ENCODE measurements around the gene PGF.
A peak's percentile ranks its signal among the peaks of the same experiment; 100 is the strongest.

Gene PGF

DNA sequence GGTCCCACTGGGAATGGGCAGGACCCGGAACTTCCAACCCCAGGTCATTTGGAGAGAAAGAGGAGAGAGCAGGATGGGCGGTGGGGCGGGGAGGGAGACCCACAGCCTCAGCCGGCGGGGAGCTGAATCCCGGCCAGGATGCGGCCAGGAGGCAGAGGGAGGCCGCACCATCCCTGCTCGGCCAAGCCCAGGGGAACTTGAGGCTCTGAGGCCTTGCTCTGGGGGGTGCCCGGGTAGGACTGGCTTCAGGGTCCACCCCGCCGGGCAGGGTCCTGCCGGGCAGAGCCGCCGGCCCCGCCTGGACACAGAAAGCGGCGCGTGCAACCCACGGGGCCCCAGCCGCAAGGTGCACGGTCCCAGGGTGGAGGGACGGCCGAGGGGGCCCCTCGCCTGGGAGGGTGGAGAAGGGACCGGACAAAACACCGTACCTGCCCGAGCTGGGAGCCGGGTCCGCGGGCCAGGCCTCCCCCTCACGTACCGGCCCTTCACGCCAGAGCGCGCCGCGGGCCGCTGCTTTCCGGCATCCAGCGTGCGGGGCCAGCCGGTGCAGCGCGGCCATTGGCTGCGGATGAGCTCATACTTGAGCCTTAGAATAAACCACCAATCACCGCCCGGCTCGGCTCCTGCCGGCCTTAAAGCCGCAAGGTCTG lies 32.5 kb downstream of the PGF start, which contains the start of gene RPS6KL1:
Gene RPS6KL1 (minus strand): TSS at position 509 of the 650 bp plus-strand sequence. CDS start 1,719 bp downstream, outside the sequence.
- FAIRE-seq (peak; percentile 100), DNase-seq (ENCODE audit: insufficient read length, low spot score) (peak; percentile 99)

- FAIRE-seq (no peak), DNase-seq (ENCODE audit: insufficient read length, low spot score) (no peak)
Measured at GRCh38 chr14:74921987-74922751, 33.2 kb downstream of the PGF start.

DNA sequence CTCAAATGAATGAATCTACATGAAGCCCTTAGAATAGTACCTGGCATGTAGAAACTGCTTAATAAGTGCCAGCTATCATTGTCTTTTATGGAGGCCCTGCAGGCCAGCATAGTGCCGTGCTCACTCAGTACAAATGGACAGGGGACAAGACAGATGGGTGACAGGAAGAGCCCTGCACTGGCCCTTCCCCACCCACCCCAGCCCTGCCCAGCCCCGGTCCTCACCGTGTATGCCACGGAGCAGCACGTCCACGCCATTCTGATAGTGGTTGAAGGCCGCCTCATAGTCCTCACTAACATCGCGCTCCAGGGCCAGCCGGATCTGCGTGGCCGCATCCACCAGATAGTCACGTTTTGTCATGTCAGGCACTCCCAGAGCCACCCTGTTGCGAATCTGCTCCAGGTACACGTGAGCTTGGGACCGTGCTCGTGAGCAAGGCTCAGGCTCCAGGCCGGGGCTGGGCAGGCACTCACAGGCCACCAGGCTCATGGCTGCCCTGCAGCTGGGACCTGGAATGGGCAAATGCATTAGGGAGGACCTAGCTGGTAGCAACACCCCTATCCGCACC lies 34.3 kb downstream of the PGF start:
- no peak for DNase-seq (ENCODE audit: insufficient read length, low spot score)
- peak; percentile 66 for FAIRE-seq

- FAIRE-seq: no peak
Measured at GRCh38 chr14:74920281-74920680, 35.1 kb downstream of the PGF start.

GRCh38 chr14:74919421-74920165 lies 35.8 kb downstream of the PGF start:
- no peak for DNase-seq (ENCODE audit: insufficient read length, low spot score)
- FAIRE-seq: peak; percentile 58

More at GRCh38 chr14:74920281-74920680, 35.1 kb downstream of the PGF start:
- no peak for DNase-seq (ENCODE audit: insufficient read length, low spot score)

DNA sequence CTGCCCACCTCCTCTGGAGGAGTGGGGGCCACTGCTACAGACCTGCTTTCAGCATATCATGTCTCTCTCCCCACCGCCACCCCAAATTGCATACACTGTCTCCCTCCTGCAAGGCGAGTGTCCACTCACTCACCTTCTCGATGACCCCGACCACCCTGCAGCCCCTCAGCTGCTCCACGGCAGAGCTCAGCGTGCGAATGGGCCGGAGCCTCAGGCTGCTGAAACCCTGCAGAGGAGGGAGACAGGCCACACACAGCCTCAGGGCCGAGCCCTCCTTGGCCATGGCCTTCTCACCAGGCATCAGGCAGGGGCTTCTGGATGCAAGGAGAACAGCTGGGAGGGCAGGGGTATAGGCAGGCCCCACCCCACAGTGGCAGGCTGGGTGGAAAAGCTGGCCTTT lies 37.0 kb downstream of the PGF start:
- FAIRE-seq (peak; percentile 63), DNase-seq (ENCODE audit: insufficient read length, low spot score) (no peak)

DNA sequence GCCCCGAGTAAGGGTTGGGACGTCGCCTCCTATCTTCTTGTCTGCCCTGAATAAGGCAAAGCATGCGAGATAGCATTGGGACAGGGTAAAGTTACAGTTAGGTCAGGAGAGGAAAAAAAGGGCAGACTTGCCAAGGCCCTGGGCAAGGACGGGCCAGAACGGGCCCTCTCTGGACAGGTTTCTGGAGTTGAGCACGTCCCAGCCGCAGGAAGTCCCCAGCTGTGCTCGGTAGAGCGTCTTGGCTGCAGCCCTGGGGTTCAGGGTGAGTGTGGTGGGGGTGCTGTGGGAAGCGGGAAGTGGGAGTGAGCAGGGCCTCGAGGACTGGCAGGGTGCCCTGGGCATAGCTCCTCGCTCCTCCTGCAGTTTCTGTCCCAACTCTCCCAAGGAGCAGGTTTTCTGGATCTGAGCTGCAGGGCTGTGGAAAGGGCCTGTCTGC lies 37.7 kb downstream of the PGF start:
- FAIRE-seq: no peak
- DNase-seq (ENCODE audit: insufficient read length, low spot score): no peak

DNA sequence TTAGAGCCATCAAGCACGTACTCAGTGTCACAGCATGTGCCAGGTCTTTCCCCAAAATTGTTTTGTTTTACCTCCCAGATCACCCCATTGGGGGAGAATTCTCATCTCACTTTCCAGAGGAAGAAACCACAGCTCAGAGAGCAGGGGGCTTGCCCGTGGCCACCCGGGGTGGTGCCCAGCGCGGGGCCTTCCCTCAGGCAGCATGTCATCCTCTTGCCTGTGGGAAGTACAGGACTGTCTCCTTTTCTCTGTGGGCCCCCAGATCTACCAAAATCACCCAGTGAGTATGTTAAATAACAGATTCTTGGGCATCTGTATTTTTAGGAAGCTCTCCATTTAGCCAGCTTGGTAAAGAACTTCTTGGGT lies 38.2 kb downstream of the PGF start:
- DNase-seq (ENCODE audit: insufficient read length, low spot score) (no peak), FAIRE-seq (no peak)

DNA sequence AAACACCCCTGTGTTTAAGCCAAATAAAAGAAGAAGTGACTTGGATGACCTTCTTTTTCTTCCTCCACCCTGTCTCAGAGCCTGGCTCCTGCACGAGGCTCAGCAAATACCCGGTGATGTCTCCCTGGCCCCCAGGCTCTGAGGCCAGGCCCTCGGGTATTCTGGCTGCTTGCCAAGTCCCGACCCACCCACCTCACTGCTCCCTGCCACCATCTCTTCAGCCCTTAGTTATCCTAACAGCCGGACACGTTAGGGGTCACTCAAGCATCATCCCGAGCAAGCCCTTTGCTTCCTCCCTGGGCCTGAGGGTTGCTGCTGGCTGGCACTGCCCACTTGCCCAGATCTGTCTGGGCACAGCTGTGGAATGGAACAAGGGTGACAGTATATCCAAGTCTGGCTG lies 39.6 kb downstream of the PGF start:
- DNase-seq (ENCODE audit: insufficient read length, low spot score): no peak
- peak; percentile 74 for FAIRE-seq

- peak; percentile 40 for FAIRE-seq
- DNase-seq (ENCODE audit: insufficient read length, low spot score): no peak
Measured at GRCh38 chr14:74915426-74915825, 40.0 kb downstream of the PGF start.

GRCh38 chr14:74913986-74914573 lies 41.3 kb downstream of the PGF start:
- FAIRE-seq: peak; percentile 95
- DNase-seq (ENCODE audit: insufficient read length, low spot score): peak; percentile 95

- no peak for FAIRE-seq
Measured at GRCh38 chr14:74913393-74913910, 41.9 kb downstream of the PGF start.

DNA sequence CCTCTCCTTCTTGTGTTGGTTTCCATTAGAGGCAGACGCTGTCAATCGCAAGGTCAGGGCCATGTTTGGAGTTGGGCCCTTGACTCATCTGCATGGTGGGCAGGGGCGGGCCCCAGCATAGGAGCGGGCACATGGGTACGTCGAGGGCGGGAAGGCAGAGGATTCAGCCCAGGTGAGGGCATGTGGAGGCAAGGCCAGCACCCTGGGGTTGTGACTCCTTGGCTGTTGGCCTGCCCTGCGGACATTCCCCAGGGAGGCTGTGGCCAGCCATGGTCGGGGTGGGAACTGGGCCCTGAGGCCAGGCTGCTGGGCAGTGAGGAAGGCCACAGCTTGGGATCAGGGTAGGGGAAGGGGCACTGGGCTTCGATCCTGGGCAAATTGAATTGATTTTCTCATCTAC lies 42.6 kb downstream of the PGF start:
- DNase-seq (ENCODE audit: insufficient read length, low spot score) (no peak), FAIRE-seq (no peak)

More at GRCh38 chr14:74913393-74913910, 41.9 kb downstream of the PGF start:
- DNase-seq (ENCODE audit: insufficient read length, low spot score): no peak

GRCh38 chr14:74912111-74912510 lies 43.3 kb downstream of the PGF start:
- FAIRE-seq (peak; percentile 74), DNase-seq (ENCODE audit: insufficient read length, low spot score) (no peak)

- DNase-seq (ENCODE audit: insufficient read length, low spot score): no peak
- FAIRE-seq: peak; percentile 16
Measured at GRCh38 chr14:74911704-74912103, 43.7 kb downstream of the PGF start.

DNA sequence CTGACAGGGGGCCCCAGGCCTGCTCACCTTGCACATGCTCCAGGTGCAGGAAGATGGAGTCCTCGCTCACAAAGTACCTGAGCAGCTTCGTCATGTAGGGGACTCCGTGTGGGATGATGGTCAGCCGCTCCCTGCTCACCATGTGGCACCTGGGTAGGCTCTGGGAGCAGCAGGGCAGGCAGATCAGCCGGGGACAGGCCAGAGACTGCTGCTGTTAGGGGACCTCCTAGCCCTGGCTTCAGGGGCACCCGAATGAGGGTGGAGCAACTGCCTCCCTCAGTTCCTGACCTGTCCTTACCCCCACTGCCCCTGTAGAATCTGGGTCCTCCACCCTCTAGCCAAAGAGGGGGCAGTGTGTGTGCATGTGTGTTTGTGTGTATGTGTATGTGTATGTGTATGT lies 44.2 kb downstream of the PGF start:
- peak; percentile 92 for FAIRE-seq
- DNase-seq (ENCODE audit: insufficient read length, low spot score): no peak

- DNase-seq (ENCODE audit: insufficient read length, low spot score) (no peak), FAIRE-seq (peak; percentile 73)
Measured at GRCh38 chr14:74910556-74910955, 44.8 kb downstream of the PGF start.

GRCh38 chr14:74909911-74910310 lies 45.5 kb downstream of the PGF start:
- no peak for DNase-seq (ENCODE audit: insufficient read length, low spot score)
- FAIRE-seq: no peak

GRCh38 chr14:74909501-74909900 lies 45.9 kb downstream of the PGF start:
- FAIRE-seq: no peak
- DNase-seq (ENCODE audit: insufficient read length, low spot score): no peak

- DNase-seq (ENCODE audit: insufficient read length, low spot score): no peak
- peak; percentile 38 for FAIRE-seq
Measured at GRCh38 chr14:74908861-74909341, 46.5 kb downstream of the PGF start.
